Sigmoid colon (tissue), 7 donors: ENCODE results near the gene SLC2A13. TPM values are rescaled to one million over a fixed set of nuclear protein-coding genes. Genes with fewer than 3 reads are reported as not detected.

Experiments
- DNase-seq: peaks from one replicate; pipeline ENCODE4 v3.0.0-alpha.2; 2019
- H3K27ac ChIP-seq, 4 donors: fragments of 200-600 bp; sonication (generic); one replicate each; pipeline ENCODE4 v1.5.1; 2016 to 2019; ENCODE audit warnings: mild to moderate bottlenecking in 1 of 4
- H3K27me3 ChIP-seq, 3 donors: fragments of 200-600 bp; sonication (generic); one replicate each; pipeline ENCODE4 v1.5.1; 2019; ENCODE audit warnings: mild to moderate bottlenecking in 1 of 3
- H3K36me3 ChIP-seq, 4 donors: fragments of 200-600 bp; sonication (generic); one replicate each; pipeline ENCODE4 v1.5.1; 2016 to 2019
- H3K4me1 ChIP-seq, 4 donors: fragments of 200-600 bp; sonication (generic); one replicate each; pipeline ENCODE4 v1.5.1; 2017 to 2019
- H3K4me3 ChIP-seq, 4 donors: fragments of 200-600 bp; sonication (generic); one replicate each; pipeline ENCODE4 v1.5.1; 2017 to 2019; ENCODE audit warnings: mild to moderate bottlenecking in 2 of 4, moderate library complexity in 1 of 4
- H3K9me3 ChIP-seq, 4 donors: fragments of 200-600 bp in 3 of 4; sonication (generic) in 3 of 4; one replicate each; pipeline versions ENCODE4 v1.5.1 to v1.6.1; 2013 to 2019
- EP300 ChIP-seq, 4 donors: sonication (generic); formaldehyde crosslinking; IDR thresholded peaks; one replicate each; pipeline ENCODE4 v1.6.1; 2017; ENCODE audit warnings: antibody characterized with exemption in 4 of 4
- POLR2A ChIP-seq, 2 donors: fragments of 450-650 bp; IDR thresholded peaks; one replicate each; pipeline ENCODE4 v1.6.1; 2016; ENCODE audit warnings: antibody characterized with exemption in 2 of 2, mild to moderate bottlenecking in 2 of 2, moderate library complexity in 2 of 2
- POLR2AphosphoS5 ChIP-seq, 4 donors: sonication (generic); formaldehyde crosslinking; IDR thresholded peaks; one replicate each; pipeline ENCODE4 v1.6.1; 2017; ENCODE audit warnings: antibody characterized with exemption in 4 of 4
- WGBS, 2 donors: extraction: QIAGEN DNeasy Blood & Tissue Kit; methylation state at CpG; one replicate each; pipeline ENCODE4 v1.1.7; 2013; 5-methylcytosine and 5-hydroxymethylcytosine counted together
- intact Hi-C: fragments of 100-400 bp; cut with DNase I; formaldehyde crosslinking; loops from one replicate; pipeline ENCODE4 v1.15.1; 2023
- polyA plus RNA-seq, 3 donors: library from polyadenylated mRNA; stranded (reverse); fragments of 200-250 nt; gene quantifications; one replicate each; pipeline ENCODE4 v1.2.3, GENCODE V29; 2013
- small RNA-seq, 3 donors: library from RNA; depleted of rRNA; stranded (forward); fragments of <200 nt; gene quantifications; one replicate each; pipeline ENCODE3, GENCODE V24; 2016
- total RNA-seq, 4 donors: library from RNA; depleted of rRNA; stranded (reverse); fragments of >200 nt; gene quantifications; one replicate each; pipeline ENCODE4 v1.1.0, GENCODE V29; 2016
- TF ChIP-seq, protein P1 (sequence below), 4 experiments: fragments of 450-650 bp in 3 of 4; fragments of 200-600 bp in 1 of 4; IDR thresholded peaks; one replicate each; pipeline ENCODE4 v1.5.1; 2016 to 2019; ENCODE audit warnings: antibody characterized with exemption in 4 of 4, mild to moderate bottlenecking in 3 of 4, moderate library complexity in 2 of 4
- donor health status: healthy with polysubstance abuse.
- donor health status: Bipolar disorder and iron deficiency.
- donor health status: healthy.

SLC2A13 gene
- total and polyA plus RNA-seq, 7 donors: 1.8 to 32.3 (median 20.2) TPM

DNA sequence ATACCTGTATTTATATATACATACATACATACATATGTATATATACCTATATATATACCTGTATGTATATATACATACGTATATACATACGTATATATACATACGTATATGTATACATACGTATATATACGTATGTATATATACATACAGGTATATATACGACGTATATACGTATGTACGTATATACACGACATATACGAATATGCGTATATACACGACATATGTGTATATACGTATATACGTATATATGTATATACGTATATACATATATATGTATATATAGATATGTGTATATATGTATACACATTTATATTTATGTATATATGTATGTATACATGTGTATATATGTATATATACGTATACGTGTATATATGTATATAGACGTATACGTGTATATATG is 393.5 kb downstream of the SLC2A13 start:
- no peaks in the 10 kb centered on the region for H3K9me3 ChIP-seq
- DNase-seq: no peak
- H3K27ac ChIP-seq: no peak overlapping the region
- TF ChIP-seq EP300 (IDR thresholded peaks at IDR 0.05) (no peak), POLR2A (IDR thresholded peaks at IDR 0.05) (no peak), POLR2AphosphoS5 (IDR thresholded peaks at IDR 0.05) (no peak)
- TF ChIP-seq, protein P1, sequence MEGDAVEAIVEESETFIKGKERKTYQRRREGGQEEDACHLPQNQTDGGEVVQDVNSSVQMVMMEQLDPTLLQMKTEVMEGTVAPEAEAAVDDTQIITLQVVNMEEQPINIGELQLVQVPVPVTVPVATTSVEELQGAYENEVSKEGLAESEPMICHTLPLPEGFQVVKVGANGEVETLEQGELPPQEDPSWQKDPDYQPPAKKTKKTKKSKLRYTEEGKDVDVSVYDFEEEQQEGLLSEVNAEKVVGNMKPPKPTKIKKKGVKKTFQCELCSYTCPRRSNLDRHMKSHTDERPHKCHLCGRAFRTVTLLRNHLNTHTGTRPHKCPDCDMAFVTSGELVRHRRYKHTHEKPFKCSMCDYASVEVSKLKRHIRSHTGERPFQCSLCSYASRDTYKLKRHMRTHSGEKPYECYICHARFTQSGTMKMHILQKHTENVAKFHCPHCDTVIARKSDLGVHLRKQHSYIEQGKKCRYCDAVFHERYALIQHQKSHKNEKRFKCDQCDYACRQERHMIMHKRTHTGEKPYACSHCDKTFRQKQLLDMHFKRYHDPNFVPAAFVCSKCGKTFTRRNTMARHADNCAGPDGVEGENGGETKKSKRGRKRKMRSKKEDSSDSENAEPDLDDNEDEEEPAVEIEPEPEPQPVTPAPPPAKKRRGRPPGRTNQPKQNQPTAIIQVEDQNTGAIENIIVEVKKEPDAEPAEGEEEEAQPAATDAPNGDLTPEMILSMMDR (IDR thresholded peaks at IDR 0.05): no peak
- H3K4me3 ChIP-seq: no peak overlapping the region
- H3K4me1 ChIP-seq: no peaks in the 10 kb centered on the region
- WGBS, 2 donors: 94 to 95% methylated on average over 20 of the region's 20 CpGs
- H3K27me3 ChIP-seq: no peaks in the 10 kb centered on the region
- no peaks in the 10 kb centered on the region for H3K36me3 ChIP-seq
- intact Hi-C loops: no loop called here

Small RNAs within 50 kb of the gene (small RNA-seq; reads per million reads assigned to genes)
- gene RF00414: 0 reads per million in 3 donors

Other genes starting within 250 kb of the SLC2A13 start
- 10 to 100 TPM; 18.7 to 29.9 (median 25.4) TPM for gene LRRK2, start 118.9 kb upstream of the SLC2A13 start, total RNA-seq
- gene LRRK2, start 118.9 kb upstream of the SLC2A13 start, polyA plus RNA-seq: 1 to 10 TPM in 2 of 3 donors, under 1 TPM in 1; 0.92 to 2.9 (median 1.8) TPM